Mucosa of descending colon (tissue), 3 donors: Measurements from ENCODE around the gene DOCK2. TPM values are rescaled to one million over a fixed set of nuclear protein-coding genes. Genes with fewer than 3 reads are reported as not detected.

Source experiments
- ATAC-seq: fragments of 200-7000 bp; cut with Tn5 transposase; one replicate; pipeline ENCODE4 v1.9.1; 2020; ENCODE audit warnings: mild to moderate bottlenecking, moderate library complexity
- DNase-seq, 3 donors: peaks; one replicate each; pipeline ENCODE4 v3.0.0-alpha.2; 2020
- H3K36me3 ChIP-seq: fragments of 200-600 bp; one replicate; pipeline ENCODE4 v1.8.0; 2021; ENCODE audit warnings: low read depth, mild to moderate bottlenecking
- H3K4me1 ChIP-seq: fragments of 200-600 bp; one replicate; pipeline ENCODE4 v1.8.0; 2021; ENCODE audit warnings: low read depth, mild to moderate bottlenecking
- H3K4me3 ChIP-seq: fragments of 200-600 bp; one replicate; pipeline ENCODE4 v1.8.0; 2021; ENCODE audit warnings: mild to moderate bottlenecking
- H3K9me3 ChIP-seq: fragments of 200-600 bp; one replicate; pipeline ENCODE4 v1.8.0; 2021; ENCODE audit warnings: mild to moderate bottlenecking
- intact Hi-C, 2 donors: fragments of 100-400 bp; cut with DNase I in 1 of 2; cut with micrococcal nuclease in 1 of 2; formaldehyde crosslinking; loops; one replicate each; pipeline versions ENCODE4 v1.11.0 to v1.11.1; 2022; cut with DNase I, micrococcal nuclease
- total RNA-seq, 3 donors: library from RNA; stranded (reverse); fragmentation: NEBNext Ultra II Directional in 2 of 3; extraction: Animal tissue kit (Norgen Biotek cat#: 25700) in 2 of 3; gene quantifications; one replicate each; pipeline versions ENCODE4 v1.2.1 to v1.2.4, GENCODE V29; 2021 to 2023
- TF ChIP-seq, protein P1 (sequence below): fragments of 200-600 bp; IDR thresholded peaks from one replicate; pipeline ENCODE4 v1.8.0; 2022; ENCODE audit warnings: antibody characterized with exemption, mild to moderate bottlenecking
- donor health status: DM: no; HTN: no; CAD: no; lungs with moderate emphysema.
- donor health status: DM: no; HTN: no; CAD: no.
- donor health status: DM: no; HTN: yes; CAD: no.

DOCK2 gene
- total RNA-seq, 3 donors from 2014 or later, result 7.2 to 20.1 (median 18.1) TPM

DNA sequence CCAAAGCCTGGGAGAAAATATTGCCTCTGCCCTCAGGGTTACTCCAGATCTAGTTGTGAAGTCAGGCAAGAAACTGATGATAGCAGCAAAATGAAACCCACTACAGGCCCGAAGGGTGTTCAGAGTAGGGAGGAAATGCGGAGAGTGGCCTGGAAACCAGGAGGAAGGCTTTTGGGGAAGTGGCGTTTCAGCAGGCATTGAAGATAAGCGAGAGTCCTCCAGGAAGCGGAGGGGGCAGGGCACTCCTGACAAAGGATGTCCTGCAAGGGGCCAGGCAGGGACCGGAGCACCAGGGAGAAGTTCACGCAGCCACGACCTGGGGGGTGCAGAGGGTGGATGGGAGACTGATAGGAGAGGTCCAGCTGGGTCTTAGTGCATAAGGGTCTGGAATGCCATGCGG is 460.9 kb downstream of the DOCK2 start:
- ATAC-seq (no peak), DNase-seq (peak in 1 of 3 donors; percentile 6)
- Histone ChIP-seq H3K36me3 (no peaks in the 10 kb centered on the region), H3K4me3 (no peak overlapping the region), H3K4me1 (no peaks in the 10 kb centered on the region), H3K9me3 (no peaks in the 10 kb centered on the region)
- TF ChIP-seq, protein P1, sequence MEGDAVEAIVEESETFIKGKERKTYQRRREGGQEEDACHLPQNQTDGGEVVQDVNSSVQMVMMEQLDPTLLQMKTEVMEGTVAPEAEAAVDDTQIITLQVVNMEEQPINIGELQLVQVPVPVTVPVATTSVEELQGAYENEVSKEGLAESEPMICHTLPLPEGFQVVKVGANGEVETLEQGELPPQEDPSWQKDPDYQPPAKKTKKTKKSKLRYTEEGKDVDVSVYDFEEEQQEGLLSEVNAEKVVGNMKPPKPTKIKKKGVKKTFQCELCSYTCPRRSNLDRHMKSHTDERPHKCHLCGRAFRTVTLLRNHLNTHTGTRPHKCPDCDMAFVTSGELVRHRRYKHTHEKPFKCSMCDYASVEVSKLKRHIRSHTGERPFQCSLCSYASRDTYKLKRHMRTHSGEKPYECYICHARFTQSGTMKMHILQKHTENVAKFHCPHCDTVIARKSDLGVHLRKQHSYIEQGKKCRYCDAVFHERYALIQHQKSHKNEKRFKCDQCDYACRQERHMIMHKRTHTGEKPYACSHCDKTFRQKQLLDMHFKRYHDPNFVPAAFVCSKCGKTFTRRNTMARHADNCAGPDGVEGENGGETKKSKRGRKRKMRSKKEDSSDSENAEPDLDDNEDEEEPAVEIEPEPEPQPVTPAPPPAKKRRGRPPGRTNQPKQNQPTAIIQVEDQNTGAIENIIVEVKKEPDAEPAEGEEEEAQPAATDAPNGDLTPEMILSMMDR, result no peak
- intact Hi-C loops, result no loop called here

DNA sequence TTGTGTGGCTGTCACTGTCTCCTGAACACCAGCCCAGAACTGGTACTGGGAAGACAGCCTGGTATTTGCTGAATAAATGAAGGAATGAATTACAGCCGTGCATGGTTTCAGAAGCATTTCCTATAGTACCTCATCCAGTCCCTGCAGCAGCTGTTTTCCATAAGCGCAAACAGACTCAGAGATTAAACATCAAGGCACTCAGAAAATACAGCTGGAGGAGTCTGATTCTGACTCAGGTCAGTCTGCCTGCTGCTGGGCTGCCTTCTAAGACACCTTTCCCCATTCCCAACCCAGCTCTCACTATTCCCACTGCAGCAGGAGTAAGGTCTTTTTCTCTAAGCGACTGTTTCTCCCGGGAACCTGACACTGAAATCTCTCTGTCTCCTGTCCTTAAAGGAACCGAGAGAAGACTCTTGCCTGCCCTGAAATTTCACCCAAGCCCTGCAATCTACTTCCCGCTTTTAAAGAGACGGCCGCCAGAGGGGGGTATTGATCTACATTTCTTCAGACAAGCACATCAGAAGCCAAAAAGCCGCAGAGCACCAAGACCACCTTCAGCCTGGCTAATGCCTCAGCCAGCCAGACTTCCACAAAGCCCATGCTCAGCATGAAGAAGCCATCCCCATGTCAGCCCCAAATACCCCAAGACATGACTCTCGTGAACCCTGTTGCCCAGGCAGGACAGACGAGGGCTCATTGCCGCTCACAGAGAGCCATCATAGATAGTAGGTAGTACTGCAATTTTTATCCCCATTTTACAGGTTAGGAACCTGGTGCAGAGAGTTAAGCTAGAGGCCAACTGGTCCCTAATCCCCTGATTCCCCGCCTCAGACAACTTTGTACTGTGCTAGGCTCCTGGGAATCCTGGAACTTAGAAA is 463.2 kb downstream of the DOCK2 start:
- TF ChIP-seq, protein P1, result no peak
- intact Hi-C loops, result no loop called here
- H3K36me3 ChIP-seq, result no peaks in the 10 kb centered on the region
- no peaks in the 10 kb centered on the region for H3K9me3 ChIP-seq
- peak in 2 of 3 donors; percentile 42 to 83 for DNase-seq
- no peaks in the 10 kb centered on the region for H3K4me1 ChIP-seq
- no peak overlapping the region for H3K4me3 ChIP-seq
- ATAC-seq, result peak; percentile 48

DNA sequence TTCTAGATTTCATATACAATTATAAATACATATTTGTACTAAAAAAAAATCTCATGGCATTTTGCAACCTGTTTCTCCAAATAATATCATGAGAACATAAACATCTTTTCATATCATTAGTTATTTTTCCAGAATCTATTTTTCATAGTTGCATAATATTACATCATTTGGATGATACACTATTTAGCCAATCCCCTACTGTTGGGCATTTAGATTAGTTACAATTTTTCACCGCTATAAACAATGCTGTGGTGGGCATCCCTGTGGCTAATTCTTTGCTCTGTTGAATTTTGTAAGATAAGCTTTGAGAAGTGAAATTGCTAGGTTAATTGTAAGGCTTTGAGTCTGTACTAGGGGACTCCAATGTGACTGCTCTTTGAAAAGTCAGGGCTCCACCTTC is 466.4 kb downstream of the DOCK2 start:
- TF ChIP-seq, protein P1, result no peak
- H3K9me3 ChIP-seq, result no peaks in the 10 kb centered on the region
- no peaks in the 10 kb centered on the region for H3K36me3 ChIP-seq
- no peaks in the 10 kb centered on the region for H3K4me1 ChIP-seq
- no peak for ATAC-seq
- intact Hi-C loops, result no loop called here
- H3K4me3 ChIP-seq, result no peak overlapping the region
- no peak for DNase-seq

DNA sequence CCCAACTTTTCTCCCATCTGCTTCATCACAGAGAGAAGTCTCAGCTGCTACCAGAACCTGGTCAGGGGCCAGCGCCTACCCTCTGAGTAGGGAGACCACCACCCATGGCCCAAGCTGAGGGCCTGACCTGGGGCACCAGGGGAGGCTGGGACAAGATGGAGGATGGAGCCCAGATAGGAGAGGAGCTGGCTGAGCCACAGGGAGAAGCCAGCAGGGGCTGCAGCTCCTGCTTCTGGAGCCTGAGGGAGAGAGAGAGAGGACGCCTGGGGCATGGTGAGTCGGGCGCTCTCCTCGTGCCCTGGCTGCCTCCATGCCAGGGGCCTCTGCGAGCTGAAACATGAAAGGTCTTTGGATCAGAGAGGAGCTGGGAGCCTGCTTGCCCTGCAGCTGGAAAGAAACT is 467.2 kb downstream of the DOCK2 start:
- no peak for ATAC-seq
- TF ChIP-seq, protein P1, result no peak
- H3K4me3 ChIP-seq, result no peak overlapping the region
- no peaks in the 10 kb centered on the region for H3K9me3 ChIP-seq
- no peaks in the 10 kb centered on the region for H3K4me1 ChIP-seq
- no peak for DNase-seq
- intact Hi-C loops, result no loop called here
- no peaks in the 10 kb centered on the region for H3K36me3 ChIP-seq

DNA sequence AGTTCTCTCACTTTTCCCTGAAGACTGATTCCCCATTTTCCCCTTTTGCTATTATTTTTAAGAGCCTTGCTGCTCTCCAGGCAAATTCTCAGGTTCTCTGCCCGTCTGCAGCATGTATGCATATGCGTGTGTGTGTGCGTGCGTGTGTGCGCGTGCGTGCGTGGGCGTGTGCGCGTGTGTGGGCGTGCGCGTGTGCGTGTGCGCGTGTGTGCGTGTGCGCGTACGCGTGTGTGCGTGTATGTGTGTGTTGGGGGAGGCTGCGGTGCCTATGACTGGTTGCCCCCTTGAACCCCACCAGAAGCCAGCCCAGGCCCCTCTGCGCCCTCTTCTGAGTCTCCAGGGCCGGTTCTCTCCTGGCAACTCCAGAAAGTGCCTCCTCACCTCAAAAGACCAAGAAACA is 467.6 kb downstream of the DOCK2 start:
- no peaks in the 10 kb centered on the region for H3K36me3 ChIP-seq
- intact Hi-C loops, result no loop called here
- no peak for DNase-seq
- H3K4me3 ChIP-seq, result no peak overlapping the region
- no peak for ATAC-seq
- TF ChIP-seq, protein P1, result no peak
- no peaks in the 10 kb centered on the region for H3K4me1 ChIP-seq
- no peaks in the 10 kb centered on the region for H3K9me3 ChIP-seq
